CD4-positive, alpha-beta T cell (primary cell): Measurements from ENCODE around the gene QSOX1. TPM values are rescaled to one million over a fixed set of nuclear protein-coding genes. Genes with fewer than 3 reads are reported as not detected.

Source experiments
- ATAC-seq: fragments of 200-7000 bp; cut with Tn5 transposase; one replicate; pipeline ENCODE4 v1.10.0; 2022; ENCODE audit warnings: mild to moderate bottlenecking; ENCODE audit not compliant: poor library complexity
- CTCF ChIA-PET: fragments of 350-600 bp; sonication (Branson Sonifier 250); formaldehyde crosslinking; loops from one replicate; lab custom pipeline; 2021; ENCODE audit warnings: antibody characterized with exemption, inconsistent platforms; lab: Charles Lee
- POLR2A ChIA-PET: fragments of 350-600 bp; sonication (Branson Sonifier 250); formaldehyde crosslinking; loops from one replicate; lab custom pipeline; 2021; ENCODE audit warnings: antibody characterized with exemption, inconsistent platforms; lab: Charles Lee
- DNase-seq, 14 experiments: peaks; one replicate each; pipeline ENCODE4 v3.0.0-alpha.2; 2013 to 2020; ENCODE audit warnings: mixed read lengths in 2 of 14
- H3K27ac ChIP-seq, 2 donors: one replicate each; pipeline versions ENCODE4 v1.5.1 to v1.7.0; 2013; ENCODE audit warnings: low read length in 2 of 2, low read depth in 1 of 2, mild to moderate bottlenecking in 1 of 2
- H3K27me3 ChIP-seq, 2 experiments: 1 replicate in 1 of 2; 2 replicates in 1 of 2; pipeline versions ENCODE4 v1.6.1 to v1.7.0; 2013; ENCODE audit warnings: low read length in 2 of 2, control low read depth in 1 of 2, mild to moderate bottlenecking in 1 of 2, moderate library complexity in 1 of 2; ENCODE audit not compliant: insufficient read depth in 2 of 2, control insufficient read depth in 1 of 2
- H3K36me3 ChIP-seq: one replicate; pipeline ENCODE4 v1.6.1; 2013; ENCODE audit warnings: low read length, control low read depth; ENCODE audit not compliant: insufficient read depth
- H3K4me1 ChIP-seq: one replicate; pipeline ENCODE4 v1.6.1; 2013; ENCODE audit warnings: low read length, control low read depth; ENCODE audit not compliant: insufficient read depth
- H3K4me3 ChIP-seq: one replicate; pipeline ENCODE4 v1.5.1; 2013; ENCODE audit warnings: mild to moderate bottlenecking, low read length, moderate library complexity
- H3K9me3 ChIP-seq, 2 experiments: 1 replicate in 1 of 2; 2 replicates in 1 of 2; pipeline versions ENCODE4 v1.6.1 to v1.7.0; 2013; ENCODE audit warnings: low read length in 2 of 2, mild to moderate bottlenecking in 2 of 2, control low read depth in 1 of 2, moderate library complexity in 1 of 2; ENCODE audit not compliant: control insufficient read depth in 1 of 2, insufficient read depth in 1 of 2
- H3K27ac Mint-ChIP-seq: one replicate; pipeline ENCODE4 v1.8.0; 2020; ENCODE audit warnings: mixed read lengths
- H3K27me3 Mint-ChIP-seq: one replicate; pipeline ENCODE4 v1.8.0; 2021; ENCODE audit warnings: mixed read lengths
- H3K36me3 Mint-ChIP-seq: one replicate; pipeline ENCODE4 v1.8.0; 2021; ENCODE audit warnings: low read depth, mixed read lengths
- H3K4me1 Mint-ChIP-seq: one replicate; pipeline ENCODE4 v1.8.0; 2021; ENCODE audit warnings: low read depth, mixed read lengths
- H3K4me3 Mint-ChIP-seq: one replicate; pipeline ENCODE4 v1.8.0; 2020; ENCODE audit warnings: mild to moderate bottlenecking, mixed read lengths
- H3K9me3 Mint-ChIP-seq: one replicate; pipeline ENCODE4 v1.8.0; 2020; ENCODE audit warnings: mixed read lengths
- intact Hi-C, 2 experiments: fragments of 100-400 bp; cut with DNase I in 1 of 2; cut with micrococcal nuclease in 1 of 2; formaldehyde crosslinking; loops; one replicate each; pipeline versions ENCODE4 v1.15.1 to v1.9.0; 2023 to 2025; cut with DNase I, micrococcal nuclease
- total RNA-seq, 174 experiments: library from RNA in 2 of 174; stranded (reverse) in 2 of 174; gene quantifications; one replicate each; pipeline ENCODE4 v1.2.3 and lab custom pipeline; 2021 to 2026
- TF ChIP-seq, protein P1 (sequence below): fragments of 200-600 bp; IDR thresholded peaks from one replicate; pipeline ENCODE4 v1.8.0; 2022; ENCODE audit warnings: antibody characterized with exemption, mild to moderate bottlenecking

Gene QSOX1
- total RNA-seq, 2 experiments from 2014 or later = 13.7 to 14.3 TPM

DNA sequence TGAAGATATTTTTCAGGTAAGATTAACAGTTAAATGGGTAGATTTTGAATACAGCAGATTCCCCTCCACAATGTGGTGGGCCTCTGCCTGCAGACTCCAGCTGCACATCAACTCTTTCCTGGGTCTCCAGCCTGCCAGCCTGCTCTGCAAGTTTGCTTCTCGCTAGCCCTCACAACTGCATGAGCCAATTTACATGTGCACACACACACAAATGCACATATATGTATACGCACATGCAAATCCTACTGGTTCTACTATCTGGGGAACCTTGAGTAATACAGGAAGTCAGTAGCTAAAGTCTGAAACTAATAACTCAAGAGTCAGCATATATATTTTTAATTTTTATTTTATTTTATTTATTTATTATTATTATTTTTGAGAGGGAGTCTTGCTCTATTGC, 34.8 kb upstream of the QSOX1 start:
- no peaks in the 10 kb centered on the region for H3K27me3 ChIP-seq
- H3K4me1 ChIP-seq = no peaks in the 10 kb centered on the region
- Mint-ChIP-seq H3K4me1 (no peaks in the 10 kb centered on the region), H3K27me3 (no peaks in the 10 kb centered on the region), H3K27ac (no peak overlapping the region), H3K36me3 (peaks cover 9% of the 10 kb centered on the region), H3K4me3 (no peak overlapping the region), H3K9me3 (no peaks in the 10 kb centered on the region)
- intact Hi-C loops = no loop called here
- H3K9me3 ChIP-seq = no peaks in the 10 kb centered on the region
- H3K36me3 ChIP-seq = no peaks in the 10 kb centered on the region
- DNase-seq = no peak
- no peak for ATAC-seq
- TF ChIP-seq, protein P1, sequence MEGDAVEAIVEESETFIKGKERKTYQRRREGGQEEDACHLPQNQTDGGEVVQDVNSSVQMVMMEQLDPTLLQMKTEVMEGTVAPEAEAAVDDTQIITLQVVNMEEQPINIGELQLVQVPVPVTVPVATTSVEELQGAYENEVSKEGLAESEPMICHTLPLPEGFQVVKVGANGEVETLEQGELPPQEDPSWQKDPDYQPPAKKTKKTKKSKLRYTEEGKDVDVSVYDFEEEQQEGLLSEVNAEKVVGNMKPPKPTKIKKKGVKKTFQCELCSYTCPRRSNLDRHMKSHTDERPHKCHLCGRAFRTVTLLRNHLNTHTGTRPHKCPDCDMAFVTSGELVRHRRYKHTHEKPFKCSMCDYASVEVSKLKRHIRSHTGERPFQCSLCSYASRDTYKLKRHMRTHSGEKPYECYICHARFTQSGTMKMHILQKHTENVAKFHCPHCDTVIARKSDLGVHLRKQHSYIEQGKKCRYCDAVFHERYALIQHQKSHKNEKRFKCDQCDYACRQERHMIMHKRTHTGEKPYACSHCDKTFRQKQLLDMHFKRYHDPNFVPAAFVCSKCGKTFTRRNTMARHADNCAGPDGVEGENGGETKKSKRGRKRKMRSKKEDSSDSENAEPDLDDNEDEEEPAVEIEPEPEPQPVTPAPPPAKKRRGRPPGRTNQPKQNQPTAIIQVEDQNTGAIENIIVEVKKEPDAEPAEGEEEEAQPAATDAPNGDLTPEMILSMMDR = no peak
- CTCF ChIA-PET = interaction anchor here (0.6 kb wide), 1 partner anchor 152 kb away, joined by 3 read pairs; no protein-coding TSS in a partner anchor
- POLR2A ChIA-PET = no interaction called here
- no peak overlapping the region for H3K27ac ChIP-seq
- no peak overlapping the region for H3K4me3 ChIP-seq

DNA sequence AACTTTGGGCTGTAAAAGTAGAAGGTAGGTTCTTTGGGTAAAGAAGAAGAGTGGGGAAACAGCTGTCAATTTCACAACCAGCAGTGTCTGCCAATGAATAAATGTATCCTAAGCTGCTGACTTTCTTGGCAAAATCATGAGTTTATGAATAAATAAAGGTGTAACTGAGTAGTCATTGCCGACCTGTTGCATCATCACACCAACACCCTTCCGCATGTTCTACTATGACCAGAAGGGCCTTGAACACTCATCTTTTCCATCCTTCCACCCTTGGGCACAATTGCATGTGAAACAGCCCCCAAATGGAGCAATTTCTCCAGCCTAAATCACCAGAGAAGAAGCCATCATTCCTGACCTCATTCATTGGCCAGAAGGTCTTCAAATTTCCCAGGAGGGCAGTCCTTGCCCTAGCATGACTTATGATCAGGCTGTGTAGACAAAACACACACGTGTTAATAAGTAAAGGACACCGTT, 31.2 kb upstream of the QSOX1 start:
- H3K36me3 Mint-ChIP-seq = no peaks in the 10 kb centered on the region
- H3K4me3 Mint-ChIP-seq = no peak overlapping the region
- TF ChIP-seq, protein P1 = no peak
- H3K27ac ChIP-seq = no peak overlapping the region
- DNase-seq = no peak
- H3K27me3 ChIP-seq = no peaks in the 10 kb centered on the region
- intact Hi-C loops = no loop called here
- H3K4me1 Mint-ChIP-seq = peaks cover 9% of the 10 kb centered on the region
- no peaks in the 10 kb centered on the region for H3K27me3 Mint-ChIP-seq
- H3K9me3 Mint-ChIP-seq = no peaks in the 10 kb centered on the region
- H3K27ac Mint-ChIP-seq = no peak overlapping the region
- POLR2A ChIA-PET = no interaction called here
- CTCF ChIA-PET = no interaction called here
- no peak for ATAC-seq
- H3K4me1 ChIP-seq = peaks cover 4% of the 10 kb centered on the region
- H3K36me3 ChIP-seq = no peaks in the 10 kb centered on the region
- no peak overlapping the region for H3K4me3 ChIP-seq
- peaks cover 0 to 1% of the 10 kb centered on the region in 2 experiments for H3K9me3 ChIP-seq

DNA sequence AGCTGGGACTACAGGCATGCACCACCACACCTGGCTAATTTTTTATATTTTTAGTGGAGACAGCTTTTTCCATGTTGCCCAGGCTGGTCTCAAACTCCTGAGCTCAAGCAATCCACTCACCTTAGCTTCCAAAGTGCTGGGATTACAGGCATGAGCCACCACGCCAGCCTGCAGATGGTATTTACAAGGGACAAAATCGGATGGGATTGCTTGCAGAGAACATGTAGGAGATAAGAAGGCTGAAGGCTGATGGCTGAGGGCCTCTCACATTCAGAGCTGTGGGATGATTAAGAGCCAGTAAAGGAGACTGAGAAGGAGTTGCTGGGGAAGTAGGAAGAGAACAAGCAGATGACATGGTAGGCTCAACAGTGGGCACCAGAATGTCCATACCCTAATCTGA, 24.0 kb upstream of the QSOX1 start:
- ChIA-PET POLR2A (no interaction called here), CTCF (no interaction called here)
- Histone ChIP-seq H3K27me3 (peaks cover 0 to 8% of the 10 kb centered on the region in 2 experiments), H3K4me1 (peaks cover 4% of the 10 kb centered on the region), H3K36me3 (no peaks in the 10 kb centered on the region), H3K9me3 (peaks cover 0 to 6% of the 10 kb centered on the region in 2 experiments), H3K4me3 (no peak overlapping the region), H3K27ac (no peak overlapping the region)
- Mint-ChIP-seq H3K4me3 (no peak overlapping the region), H3K36me3 (no peaks in the 10 kb centered on the region), H3K9me3 (no peaks in the 10 kb centered on the region), H3K27me3 (peaks cover 28% of the 10 kb centered on the region), H3K27ac (no peak overlapping the region), H3K4me1 (peaks cover 9% of the 10 kb centered on the region)
- no peak for ATAC-seq
- no peak for DNase-seq
- intact Hi-C loops = no loop called here
- TF ChIP-seq, protein P1 = no peak
